Calu3 (cell line): ENCODE measurements around the gene DUSP18. TPM values are rescaled to one million over a fixed set of nuclear protein-coding genes. Genes with fewer than 3 reads are reported as not detected.

ENCODE experiments used
- BruUV-seq: library from RNA; stranded (reverse); fragments of 400-500 nt; replicated peaks from 2 replicates; lab custom pipeline; 2021; lab: Mats Ljungman, UMichigan
- CTCF ChIA-PET: fragments of 300-600 bp; sonication (Branson Sonifier 250); formaldehyde crosslinking; loops from one replicate; lab custom pipeline; 2022; ENCODE audit warnings: antibody characterized with exemption; lab: Charles Lee
- DNase-seq: peaks from one replicate; pipeline ENCODE4 v3.0.0; 2022
- H3K27ac Mint-ChIP-seq: one replicate; pipeline ENCODE4 v1.8.0; 2022; ENCODE audit warnings: mixed read lengths; ENCODE audit not compliant: unreplicated experiment
- H3K27me3 Mint-ChIP-seq: one replicate; pipeline ENCODE4 v1.8.0; 2022; ENCODE audit warnings: mixed read lengths; ENCODE audit not compliant: unreplicated experiment
- H3K36me3 Mint-ChIP-seq: one replicate; pipeline ENCODE4 v1.8.0; 2022; ENCODE audit warnings: mild to moderate bottlenecking, moderate library complexity, mixed read lengths; ENCODE audit not compliant: insufficient read depth, unreplicated experiment
- H3K4me1 Mint-ChIP-seq: one replicate; pipeline ENCODE4 v1.8.0; 2022; ENCODE audit warnings: mild to moderate bottlenecking, low read depth, mixed read lengths; ENCODE audit not compliant: unreplicated experiment
- H3K4me3 Mint-ChIP-seq: one replicate; pipeline ENCODE4 v1.8.0; 2022; ENCODE audit warnings: mild to moderate bottlenecking, low read depth, moderate library complexity, mixed read lengths; ENCODE audit not compliant: unreplicated experiment
- H3K9me3 Mint-ChIP-seq: one replicate; pipeline ENCODE4 v1.8.0; 2022; ENCODE audit warnings: low read depth, mixed read lengths; ENCODE audit not compliant: unreplicated experiment
- intact Hi-C: fragments of 100-400 bp; cut with micrococcal nuclease; formaldehyde crosslinking; loops from one replicate; pipeline ENCODE4 v1.10.0; 2022; ENCODE audit not compliant: unreplicated experiment
- total RNA-seq: library from RNA; stranded (reverse); gene quantifications from 2 replicates; pipeline ENCODE4 v1.2.3, GENCODE V29; 2022
- TF ChIP-seq, protein P1 (sequence below): fragments of 200-600 bp; IDR thresholded peaks from one replicate; pipeline ENCODE4 v1.8.0; 2022; ENCODE audit warnings: antibody characterized with exemption; ENCODE audit not compliant: unreplicated experiment

The DUSP18 gene
- total RNA-seq, 1 experiment from 2014 or later: 11.6 TPM

DNA sequence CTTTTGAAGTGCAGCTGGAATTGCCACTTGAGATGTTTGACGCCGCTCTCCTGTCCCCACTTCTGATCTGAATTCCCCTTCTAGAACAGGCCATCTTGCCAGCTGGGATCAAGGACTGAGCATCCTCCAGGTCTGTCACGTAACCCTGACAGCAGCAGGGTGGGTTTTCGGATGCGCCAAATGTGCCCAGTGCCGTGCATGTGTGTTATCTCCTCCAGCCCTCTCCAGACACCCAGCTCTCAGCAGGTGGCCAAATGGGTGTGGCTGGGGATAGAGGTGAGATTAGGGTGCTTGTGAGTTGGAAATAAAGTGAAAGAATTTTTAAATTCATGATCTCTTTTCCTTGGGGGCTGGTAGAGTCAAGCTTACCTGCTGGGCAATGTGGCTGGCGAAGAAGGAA lies 30.3 kb upstream of the DUSP18 start:
- intact Hi-C loops: no loop called here

DNA sequence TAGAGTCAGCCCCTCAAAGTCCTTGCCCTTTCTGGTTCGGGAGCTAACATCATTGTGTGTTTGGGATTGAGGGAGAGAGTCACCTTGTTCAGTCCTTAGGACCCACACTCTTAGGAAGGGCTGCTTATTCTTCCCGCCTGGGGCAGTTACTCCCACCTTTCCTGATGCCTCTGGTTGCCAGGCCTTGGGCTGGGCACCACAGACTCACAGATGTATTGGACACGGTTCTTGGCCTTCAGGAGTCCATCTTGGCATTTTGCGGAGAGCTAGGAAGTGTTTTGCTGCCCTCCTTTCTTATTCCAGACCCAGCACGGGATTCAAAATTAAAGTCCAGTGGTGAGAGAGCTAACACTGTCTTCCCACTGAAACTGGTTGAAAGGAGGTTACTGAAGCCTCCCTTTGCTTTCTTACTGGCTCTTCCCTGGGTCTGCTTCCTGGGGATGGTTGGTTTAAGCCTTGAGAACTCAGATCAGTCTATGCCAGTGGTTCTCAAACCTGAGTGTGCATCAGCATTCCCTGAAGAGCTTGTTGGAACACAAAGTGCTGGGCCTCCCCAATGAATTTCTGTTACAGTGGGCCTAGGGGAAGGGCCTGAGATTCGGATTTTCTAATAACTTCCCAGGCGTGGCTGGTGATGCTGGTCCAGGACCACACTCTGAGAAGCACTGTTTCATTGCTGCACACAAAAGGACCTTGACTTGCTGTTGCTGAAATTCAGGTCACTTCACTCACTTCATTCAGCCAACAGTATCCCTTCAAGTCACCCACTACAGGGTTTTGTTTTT lies 28.4 kb upstream of the DUSP18 start:
- peak overlapping the region; percentile 80 for H3K4me3 Mint-ChIP-seq
- CTCF ChIA-PET: no interaction called here
- DNase-seq: no peak
- BruUV-seq: no TSS peak
- intact Hi-C loops: loop anchor here (2.0 kb wide), 1 partner anchor 59 kb away; no protein-coding TSS in a partner anchor
- H3K27ac Mint-ChIP-seq: no peak overlapping the region
- no peaks in the 10 kb centered on the region for H3K4me1 Mint-ChIP-seq
- TF ChIP-seq, protein P1, sequence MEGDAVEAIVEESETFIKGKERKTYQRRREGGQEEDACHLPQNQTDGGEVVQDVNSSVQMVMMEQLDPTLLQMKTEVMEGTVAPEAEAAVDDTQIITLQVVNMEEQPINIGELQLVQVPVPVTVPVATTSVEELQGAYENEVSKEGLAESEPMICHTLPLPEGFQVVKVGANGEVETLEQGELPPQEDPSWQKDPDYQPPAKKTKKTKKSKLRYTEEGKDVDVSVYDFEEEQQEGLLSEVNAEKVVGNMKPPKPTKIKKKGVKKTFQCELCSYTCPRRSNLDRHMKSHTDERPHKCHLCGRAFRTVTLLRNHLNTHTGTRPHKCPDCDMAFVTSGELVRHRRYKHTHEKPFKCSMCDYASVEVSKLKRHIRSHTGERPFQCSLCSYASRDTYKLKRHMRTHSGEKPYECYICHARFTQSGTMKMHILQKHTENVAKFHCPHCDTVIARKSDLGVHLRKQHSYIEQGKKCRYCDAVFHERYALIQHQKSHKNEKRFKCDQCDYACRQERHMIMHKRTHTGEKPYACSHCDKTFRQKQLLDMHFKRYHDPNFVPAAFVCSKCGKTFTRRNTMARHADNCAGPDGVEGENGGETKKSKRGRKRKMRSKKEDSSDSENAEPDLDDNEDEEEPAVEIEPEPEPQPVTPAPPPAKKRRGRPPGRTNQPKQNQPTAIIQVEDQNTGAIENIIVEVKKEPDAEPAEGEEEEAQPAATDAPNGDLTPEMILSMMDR: no peak
- H3K36me3 Mint-ChIP-seq: peaks cover 20% of the 10 kb centered on the region
- H3K9me3 Mint-ChIP-seq: no peaks in the 10 kb centered on the region
- no peaks in the 10 kb centered on the region for H3K27me3 Mint-ChIP-seq

More for the DNA sequence above, 30.3 kb upstream of the DUSP18 start:
- CTCF ChIA-PET: interaction anchor here (0.6 to 1.1 kb wide), 2 partner anchors 90 to 639 kb away, joined by 3 read pairs; partner anchors contain the start of gene TCN2
- BruUV-seq: no TSS peak
- TF ChIP-seq, protein P1: no peak
- Mint-ChIP-seq H3K9me3 (no peaks in the 10 kb centered on the region), H3K4me3 (no peak overlapping the region), H3K27me3 (no peaks in the 10 kb centered on the region), H3K36me3 (peaks cover 20% of the 10 kb centered on the region), H3K27ac (no peak overlapping the region), H3K4me1 (no peaks in the 10 kb centered on the region)
- DNase-seq: no peak

DNA sequence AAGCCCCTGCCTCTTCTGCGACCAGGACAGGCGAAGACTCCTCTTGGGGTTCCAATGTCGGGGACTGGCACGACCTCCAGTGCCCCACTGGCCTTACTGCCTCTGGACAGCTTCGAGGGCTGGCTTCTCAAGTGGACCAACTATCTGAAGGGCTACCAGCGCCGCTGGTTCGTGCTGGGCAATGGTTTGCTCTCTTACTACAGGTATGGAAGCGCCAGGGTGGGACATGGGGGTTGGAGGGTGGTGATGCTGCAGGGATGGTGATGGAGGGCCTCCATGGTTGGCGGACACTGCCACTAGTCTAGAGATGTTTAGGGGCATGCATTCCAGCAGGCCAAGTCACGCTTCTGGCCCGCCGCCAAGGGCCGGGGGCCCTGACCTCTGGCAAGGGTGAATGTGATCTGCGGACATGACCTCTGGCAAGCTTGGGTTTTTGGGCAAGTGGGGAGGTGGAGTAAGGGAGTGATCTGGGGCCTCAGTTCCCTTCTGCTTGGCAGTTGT lies 27.7 kb upstream of the DUSP18 start:
- H3K27me3 Mint-ChIP-seq: no peaks in the 10 kb centered on the region
- intact Hi-C loops: loop anchor here (2.0 kb wide), 1 partner anchor 59 kb away; no protein-coding TSS in a partner anchor
- H3K4me3 Mint-ChIP-seq: peak overlapping the region; percentile 80
- no peaks in the 10 kb centered on the region for H3K9me3 Mint-ChIP-seq
- BruUV-seq: TSS peak; percentile 25
- H3K36me3 Mint-ChIP-seq: peaks cover 20% of the 10 kb centered on the region
- TF ChIP-seq, protein P1: no peak
- CTCF ChIA-PET: no interaction called here
- H3K27ac Mint-ChIP-seq: no peak overlapping the region
- DNase-seq: no peak
- no peaks in the 10 kb centered on the region for H3K4me1 Mint-ChIP-seq

DNA sequence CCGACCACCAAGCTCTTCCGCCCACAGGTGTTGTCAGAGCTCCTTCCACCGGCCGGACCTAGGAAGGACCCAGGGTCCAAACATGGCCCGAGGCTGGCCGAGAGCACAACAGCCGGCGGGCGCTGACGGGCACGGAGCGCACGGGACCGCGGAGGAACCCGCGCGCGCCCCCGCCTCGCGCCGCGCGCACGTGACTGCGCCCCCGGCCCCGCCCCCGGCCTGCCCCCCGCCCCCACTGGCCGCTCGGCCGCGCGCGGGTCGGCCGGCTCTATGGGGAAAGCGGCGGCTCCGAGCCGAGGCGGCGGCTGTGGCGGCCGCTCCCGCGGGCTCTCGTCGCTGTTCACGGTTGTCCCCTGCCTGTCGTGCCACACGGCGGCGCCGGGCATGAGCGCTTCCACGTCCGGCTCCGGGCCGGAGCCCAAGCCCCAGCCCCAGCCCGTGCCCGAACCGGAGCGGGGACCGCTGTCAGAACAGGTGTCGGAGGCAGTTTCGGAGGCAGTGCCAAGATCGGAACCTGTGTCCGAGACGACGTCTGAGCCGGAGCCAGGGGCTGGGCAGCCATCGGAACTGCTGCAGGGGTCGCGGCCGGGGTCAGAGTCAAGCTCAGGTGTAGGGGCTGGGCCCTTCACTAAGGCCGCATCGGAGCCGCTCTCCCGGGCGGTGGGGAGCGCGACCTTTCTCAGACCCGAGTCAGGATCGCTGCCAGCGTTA lies 27.1 kb upstream of the DUSP18 start, which contains the start of gene OSBP2:
Gene OSBP2 (plus strand): TSS at position 235 of the 711 bp plus-strand sequence. CDS start 36 bp downstream, at position 271.
- Mint-ChIP-seq H3K27me3 (no peaks in the 10 kb centered on the region), H3K4me1 (no peaks in the 10 kb centered on the region), H3K4me3 (peak within 1 kb of the TSS; percentile 80), H3K36me3 (peaks cover 20% of the 10 kb centered on the region), H3K9me3 (no peaks in the 10 kb centered on the region), H3K27ac (peak within 1 kb of the TSS; percentile 46)
- BruUV-seq: no TSS peak
- intact Hi-C loops: loop anchor here (2.0 kb wide), 1 partner anchor 60 kb away; no protein-coding TSS in a partner anchor
- TF ChIP-seq, protein P1: no peak
- peak; percentile 62 for DNase-seq
- CTCF ChIA-PET: interaction anchor here (0.9 kb wide), 1 partner anchor 60 kb away, joined by 3 read pairs; no protein-coding TSS in a partner anchor
